ENCODE results near the gene C1orf159. TPM values are rescaled to one million over a fixed set of nuclear protein-coding genes. Genes with fewer than 3 reads are reported as not detected.
"Not testable (repeated sequence)": the region's sequence is repeated elsewhere in the genome, so short reads cannot be mapped to it uniquely, and the experiment has no call there.

The C1orf159 gene
- total RNA-seq, 3 donors from 2014 or later: 18.4 to 25.3 (median 24.0) TPM

DNA sequence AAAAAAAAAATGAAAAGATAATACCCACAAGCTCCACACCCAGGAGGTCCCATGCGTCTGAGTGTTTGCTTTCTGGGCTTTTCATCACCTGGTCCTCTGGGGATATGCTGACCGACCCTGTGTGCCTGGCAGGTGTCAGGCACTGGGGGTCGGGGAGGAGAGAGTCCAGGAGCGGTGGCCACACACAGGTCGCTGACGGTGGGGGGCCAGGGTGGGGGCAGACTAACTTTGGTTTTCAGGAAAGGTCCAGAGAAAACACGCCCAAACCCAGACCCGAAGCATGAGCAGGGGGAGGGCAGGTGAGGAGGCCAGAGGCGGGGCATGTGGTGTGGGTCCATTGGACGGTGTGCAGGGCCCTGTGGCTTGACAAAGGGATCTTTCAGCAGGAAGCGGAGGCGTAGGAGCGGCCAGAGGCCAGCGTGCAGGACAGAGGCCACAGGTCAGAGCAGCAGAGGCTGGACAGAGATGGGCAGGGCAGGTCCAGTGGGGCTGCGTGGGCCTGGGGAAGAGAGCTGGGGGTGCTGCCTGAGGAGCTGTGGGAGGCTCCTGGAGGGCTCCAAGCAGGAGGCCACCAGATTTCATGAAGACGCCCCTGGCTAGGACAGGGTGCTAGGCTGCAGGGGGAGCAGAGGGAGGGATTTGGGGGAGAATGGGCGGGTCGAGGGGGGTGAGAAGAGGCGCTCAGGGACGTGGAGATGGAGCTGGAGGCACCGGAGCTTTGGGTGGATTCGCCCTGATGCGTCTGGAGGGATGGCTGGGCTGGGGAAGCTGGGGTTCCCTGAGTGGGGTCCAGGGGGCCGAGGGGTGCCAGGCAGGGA lies 57.6 kb downstream of the C1orf159 start:
- Histone ChIP-seq H3K36me3 (ENCODE audit: low read depth) (no peaks in the 10 kb centered on the region), H3K4me1 (ENCODE audit: low read depth) (peaks cover 18% of the 10 kb centered on the region), H3K9me3 (no peaks in the 10 kb centered on the region), H3K4me3 (no peak overlapping the region)
- DNase-seq (no peak), ATAC-seq (no peak)
- TF ChIP-seq CTCF (IDR thresholded peaks at IDR 0.05): no peak
- intact Hi-C loops (cut with DNase I, micrococcal nuclease): no loop called here

DNA sequence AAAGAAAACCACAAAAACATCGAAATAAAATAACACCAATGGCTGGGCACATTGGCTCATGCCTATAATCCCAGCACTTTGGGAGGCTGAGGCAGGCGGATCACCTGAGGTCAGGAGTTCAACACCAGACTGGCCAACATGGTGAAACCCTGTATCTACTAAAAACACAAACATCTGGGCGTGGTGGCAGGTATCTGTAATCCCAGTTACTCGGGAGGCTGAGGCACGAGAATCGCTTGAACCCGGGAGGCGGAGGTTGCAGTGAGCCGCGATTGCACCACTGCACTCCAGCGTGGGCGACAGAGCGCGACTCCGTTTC lies 58.2 kb downstream of the C1orf159 start:
- DNase-seq; intact Hi-C loops (cut with DNase I, micrococcal nuclease); ATAC-seq; H3K9me3 ChIP-seq; H3K4me3 ChIP-seq; H3K36me3 ChIP-seq (ENCODE audit: low read depth): not testable (repeated sequence)
- H3K4me1 ChIP-seq (ENCODE audit: low read depth): peaks cover 18% of the 10 kb centered on the region

DNA sequence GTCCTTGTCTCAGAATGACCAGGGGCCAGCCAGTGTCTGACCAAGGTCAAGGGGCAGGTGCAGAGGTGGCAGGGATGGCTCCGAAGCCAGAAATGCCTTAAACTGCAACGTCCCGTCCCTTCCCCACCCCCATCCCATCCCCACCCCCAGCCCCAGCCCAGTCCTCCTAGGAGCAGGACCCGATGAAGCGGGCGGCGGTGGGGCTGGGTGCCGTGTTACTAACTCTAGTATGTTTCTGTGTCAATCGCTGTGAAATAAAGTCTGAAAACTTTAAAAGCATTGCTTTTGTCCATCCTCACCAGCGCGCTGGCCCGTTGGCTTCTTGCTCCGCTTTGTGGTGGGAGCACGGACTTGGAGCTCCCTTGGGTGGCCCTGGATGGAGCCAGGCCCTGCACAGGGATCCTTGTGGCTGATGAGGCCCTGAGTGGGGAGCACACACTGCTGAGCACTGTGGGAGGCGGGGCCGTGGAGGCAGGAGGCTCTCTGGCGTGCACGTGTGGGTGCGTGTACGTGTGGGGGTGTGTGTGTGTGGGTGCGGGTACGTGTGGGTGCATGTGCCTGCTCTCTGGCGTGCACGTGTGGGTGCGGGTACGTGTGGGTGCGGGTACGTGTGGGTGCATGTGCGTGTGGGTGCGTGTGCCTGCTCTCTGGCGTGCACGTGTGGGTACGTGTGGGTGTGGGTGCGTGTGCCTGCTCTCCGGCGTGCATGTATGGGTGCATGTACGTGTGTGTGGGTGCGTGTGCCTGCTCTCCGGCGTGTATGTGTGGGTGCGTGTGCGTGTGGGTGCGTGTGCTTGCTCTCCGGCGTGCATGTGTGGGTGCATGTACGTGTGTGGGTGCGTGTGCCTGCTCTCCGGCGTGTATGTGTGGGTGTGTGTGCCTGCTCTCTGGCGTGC lies 59.8 kb downstream of the C1orf159 start:
- no peak for TF ChIP-seq CTCF (IDR thresholded peaks at IDR 0.05)

DNA sequence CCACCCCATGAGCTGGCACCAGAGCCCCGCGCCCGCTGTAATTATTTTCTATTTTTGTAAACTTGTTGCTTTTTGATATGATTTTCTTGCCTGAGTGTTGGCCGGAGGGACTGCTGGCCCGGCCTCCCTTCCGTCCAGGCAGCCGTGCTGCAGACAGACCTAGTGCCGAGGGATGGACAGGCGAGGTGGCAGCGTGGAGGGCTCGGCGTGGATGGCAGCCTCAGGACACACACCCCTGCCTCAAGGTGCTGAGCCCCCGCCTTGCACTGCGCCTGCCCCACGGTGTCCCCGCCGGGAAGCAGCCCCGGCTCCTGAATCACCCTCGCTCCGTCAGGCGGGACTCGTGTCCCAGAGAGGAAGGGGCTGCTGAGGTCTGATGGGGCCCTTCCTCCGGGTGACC lies 60.9 kb downstream of the C1orf159 start:
- DNase-seq: no peak
- ATAC-seq: no peak
- H3K9me3 ChIP-seq: no peaks in the 10 kb centered on the region
- peaks cover 10% of the 10 kb centered on the region for H3K4me1 ChIP-seq (ENCODE audit: low read depth)
- intact Hi-C loops (cut with DNase I, micrococcal nuclease): no loop called here
- TF ChIP-seq CTCF (IDR thresholded peaks at IDR 0.05): no peak
- no peaks in the 10 kb centered on the region for H3K36me3 ChIP-seq (ENCODE audit: low read depth)
- H3K4me3 ChIP-seq: no peak overlapping the region

More for the DNA sequence above, 59.8 kb downstream of the C1orf159 start:
- intact Hi-C loops (cut with DNase I, micrococcal nuclease): no loop called here
- Histone ChIP-seq H3K4me3 (no peak overlapping the region), H3K36me3 (ENCODE audit: low read depth) (no peaks in the 10 kb centered on the region), H3K9me3 (no peaks in the 10 kb centered on the region), H3K4me1 (ENCODE audit: low read depth) (peaks cover 15% of the 10 kb centered on the region)
- DNase-seq (no peak), ATAC-seq (no peak)

DNA sequence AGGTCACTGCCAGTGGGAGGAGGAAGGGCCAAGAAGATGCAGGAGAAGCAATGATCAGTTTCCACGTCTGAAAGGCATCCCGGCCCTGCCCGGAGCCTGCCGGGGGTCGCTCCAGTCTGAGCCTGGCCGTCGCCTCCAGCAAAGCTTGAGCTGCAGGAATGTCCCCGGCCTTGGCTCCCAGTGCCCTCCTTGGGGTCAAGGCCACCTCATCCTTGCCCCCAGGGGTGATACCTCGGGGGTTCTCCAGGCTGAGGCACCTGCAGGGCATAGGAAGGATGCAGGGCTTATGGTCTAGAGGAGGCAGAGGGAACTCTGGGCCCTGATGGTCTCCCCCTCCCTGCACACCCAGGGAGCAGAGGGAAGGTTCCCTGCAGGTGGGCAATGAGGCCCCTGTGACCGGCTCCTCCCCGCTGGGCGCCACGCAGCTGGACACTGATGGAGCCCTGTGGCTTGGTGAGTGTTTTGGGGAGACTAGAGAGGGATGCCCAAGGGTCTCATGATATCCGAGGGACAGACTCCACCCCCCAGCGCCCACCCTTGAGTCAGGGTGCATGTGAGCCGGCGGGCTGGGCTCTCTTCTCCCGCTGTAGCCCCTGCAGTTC lies 61.7 kb downstream of the C1orf159 start:
- H3K4me3 ChIP-seq: no peak overlapping the region
- peaks cover 5% of the 10 kb centered on the region for H3K4me1 ChIP-seq (ENCODE audit: low read depth)
- ATAC-seq (no peak), DNase-seq (no peak)
- intact Hi-C loops (cut with DNase I, micrococcal nuclease): no loop called here
- TF ChIP-seq CTCF (IDR thresholded peaks at IDR 0.05): no peak
- no peaks in the 10 kb centered on the region for H3K9me3 ChIP-seq
- no peaks in the 10 kb centered on the region for H3K36me3 ChIP-seq (ENCODE audit: low read depth)

DNA sequence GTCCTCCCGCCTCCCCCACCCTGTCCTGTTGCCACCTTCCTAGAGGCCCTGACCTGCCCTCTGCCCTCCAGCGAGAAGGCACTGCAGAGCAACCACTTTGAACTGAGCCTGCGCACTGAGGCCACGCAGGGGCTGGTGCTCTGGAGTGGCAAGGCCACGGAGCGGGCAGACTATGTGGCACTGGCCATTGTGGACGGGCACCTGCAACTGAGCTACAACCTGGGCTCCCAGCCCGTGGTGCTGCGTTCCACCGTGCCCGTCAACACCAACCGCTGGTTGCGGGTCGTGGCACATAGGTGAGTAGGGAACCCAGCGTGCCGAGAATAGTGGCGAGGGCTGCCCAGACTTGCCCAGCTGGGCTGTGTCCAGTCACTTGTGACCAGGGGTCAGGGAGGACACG lies 62.2 kb downstream of the C1orf159 start:
- Histone ChIP-seq H3K4me3 (no peak overlapping the region), H3K9me3 (no peaks in the 10 kb centered on the region), H3K36me3 (ENCODE audit: low read depth) (no peaks in the 10 kb centered on the region), H3K4me1 (ENCODE audit: low read depth) (peaks cover under 1% of the 10 kb centered on the region)
- ATAC-seq (no peak), DNase-seq (no peak)
- intact Hi-C loops (cut with DNase I, micrococcal nuclease): no loop called here
- TF ChIP-seq CTCF (IDR thresholded peaks at IDR 0.05): no peak
